Endothelial cell of umbilical vein (primary cell): ENCODE results near the gene CCDC40. TPM values are rescaled to one million over a fixed set of nuclear protein-coding genes. Genes with fewer than 3 reads are reported as not detected.

Experiments
- BruUV-seq: library from RNA; stranded (reverse); fragments of 400-500 nt; replicated peaks from 2 replicates; lab custom pipeline; 2021; lab: Mats Ljungman, UMichigan
- CTCF ChIA-PET: fragments of 300-600, 350-600 bp; sonication (Branson Sonifier 250); formaldehyde crosslinking; loops from one replicate; lab custom pipeline; 2021; ENCODE audit warnings: antibody characterized with exemption, inconsistent platforms; lab: Charles Lee
- POLR2A ChIA-PET: fragments of 300-600, 350-600 bp; sonication (Branson Sonifier 250); formaldehyde crosslinking; loops from one replicate; lab custom pipeline; 2021; ENCODE audit warnings: antibody characterized with exemption, inconsistent platforms; lab: Charles Lee
- DNase-seq: peaks from one replicate; pipeline ENCODE4 v3.0.0-alpha.2; 2011; ENCODE audit warnings: low read depth, low spot score
- FAIRE-seq: peaks from 2 replicates; lab custom pipeline; 2011; peaks lifted over from hg19 to GRCh38; lab: Jason Lieb, UNC
- H2AFZ ChIP-seq: 2 replicates; pipeline ENCODE4 v1.6.0; 2012; ENCODE audit warnings: low read depth, low read length, control low read depth, inconsistent platforms
- H3K27ac ChIP-seq: 2 replicates; pipeline ENCODE4 v1.5.1; 2011; ENCODE audit warnings: low read depth, mild to moderate bottlenecking, control low read depth, low read length, moderate library complexity; ENCODE audit not compliant: insufficient read depth
- H3K27me3 ChIP-seq, 2 experiments: 2 replicates each; pipeline versions ENCODE4 v1.6.0 to v1.6.1; 2011; ENCODE audit warnings: low read length in 2 of 2, mixed read lengths in 1 of 2; ENCODE audit not compliant: control insufficient read depth in 2 of 2, insufficient read depth in 2 of 2
- H3K36me3 ChIP-seq, 2 experiments: 2 replicates in 1 of 2; 3 replicates in 1 of 2; pipeline ENCODE4 v1.5.1; 2011; ENCODE audit warnings: low read length in 2 of 2, mild to moderate bottlenecking in 1 of 2, moderate library complexity in 1 of 2; ENCODE audit not compliant: control insufficient read depth in 2 of 2, insufficient read depth in 2 of 2; ENCODE audit errors: extremely low read depth in 1 of 2
- H3K4me1 ChIP-seq: 3 replicates; pipeline ENCODE4 v1.5.1; 2011; ENCODE audit warnings: mild to moderate bottlenecking, low read length; ENCODE audit not compliant: control insufficient read depth, insufficient read depth; ENCODE audit errors: extremely low read depth
- H3K4me2 ChIP-seq: 2 replicates; pipeline ENCODE4 v1.6.1; 2011; ENCODE audit warnings: low read length, control low read depth, mixed read lengths; ENCODE audit not compliant: insufficient read depth
- H3K4me3 ChIP-seq, 3 experiments: fragments of 200-600 bp in 1 of 3; sonication (generic), shearing (Covaris generic) in 1 of 3; replicated peaks in 1 of 3; 2 replicates each; pipeline ENCODE4 v1.5.1; 2011 to 2016; ENCODE audit warnings: control low read depth in 3 of 3, low read length in 3 of 3, mild to moderate bottlenecking in 2 of 3, inconsistent platforms in 1 of 3, low read depth in 1 of 3, moderate library complexity in 1 of 3; ENCODE audit not compliant: insufficient read depth in 1 of 3
- H3K79me2 ChIP-seq: 2 replicates; pipeline ENCODE4 v1.6.0; 2012; ENCODE audit warnings: low read length, inconsistent platforms; ENCODE audit not compliant: control insufficient read depth, insufficient read depth
- H3K9ac ChIP-seq: replicated peaks from 2 replicates; pipeline ENCODE3; 2011; ENCODE audit warnings: low read length, control low read depth; ENCODE audit not compliant: insufficient read depth; ENCODE audit errors: extremely low read depth
- H3K9me1 ChIP-seq: replicated peaks from 3 replicates; pipeline ENCODE4 v1.6.0; 2011; ENCODE audit warnings: mild to moderate bottlenecking, low read length; ENCODE audit not compliant: control insufficient read depth, insufficient read depth; ENCODE audit errors: extremely low read depth
- H3K9me3 ChIP-seq: replicated peaks from 2 replicates; pipeline ENCODE4 v1.5.1; 2012; ENCODE audit warnings: low read length, inconsistent platforms; ENCODE audit not compliant: control insufficient read depth, insufficient read depth
- H4K20me1 ChIP-seq: replicated peaks from 2 replicates; pipeline ENCODE3; 2011; ENCODE audit warnings: mild to moderate bottlenecking, low read length; ENCODE audit not compliant: control insufficient read depth, insufficient read depth; ENCODE audit errors: extremely low read depth
- EZH2 ChIP-seq: IDR thresholded peaks from 2 replicates; pipeline ENCODE4 v1.6.1; 2012; ENCODE audit warnings: borderline replicate concordance, low read depth, mild to moderate bottlenecking, moderate library complexity, low read length, inconsistent platforms; ENCODE audit not compliant: severe bottlenecking
- GATA2 ChIP-seq: IDR thresholded peaks from 2 replicates; pipeline ENCODE4 v1.7.0; 2011; ENCODE audit warnings: low read depth, mild to moderate bottlenecking, moderate library complexity, mixed read lengths, low read length; ENCODE audit not compliant: insufficient read length, insufficient read depth
- POLR2A ChIP-seq: IDR thresholded peaks from 2 replicates; pipeline ENCODE4 v1.6.1; 2012; ENCODE audit warnings: low read depth, mild to moderate bottlenecking, control low read depth, low read length
- dilution Hi-C: fragments of 300-500 bp; cut with MboI; formaldehyde crosslinking; loops from one replicate; pipeline ENCODE4 v1.15.0; 2019; ENCODE audit warnings: low sequenced_read_pairs; ENCODE audit not compliant: extremely low pct_ligation_motif_present
- intact Hi-C: fragments of 100-400 bp; cut with micrococcal nuclease; formaldehyde crosslinking; loops from one replicate; pipeline ENCODE4 v1.10.0; 2022
- polyA plus RNA-seq, 4 experiments: library from polyadenylated mRNA; depleted of rRNA in 3 of 4; stranded (reverse) in 3 of 4; unstranded in 1 of 4; fragments of >200 nt; gene quantifications; 2 replicates each; pipeline versions ENCODE4 v1.2.1 to v1.2.3, GENCODE V29; 2011 to 2012; ENCODE audit warnings: missing spikeins in 1 of 4
- total RNA-seq: library from RNA; stranded (reverse); gene quantifications from 2 replicates; pipeline ENCODE4 v1.2.3, GENCODE V29; 2021
- TF ChIP-seq, protein P1 (sequence below): IDR thresholded peaks from 2 replicates; pipeline ENCODE4 v1.6.1; 2011; ENCODE audit not compliant: insufficient read depth, insufficient read length
- TF ChIP-seq, protein P2 (sequence below), 2 donors: IDR thresholded peaks; 1 replicate in 1 of 2; 2 replicates in 1 of 2; pipeline ENCODE4 v1.5.1; 2011; ENCODE audit warnings: low read length in 2 of 2, mild to moderate bottlenecking in 2 of 2, moderate library complexity in 2 of 2, control low read depth in 1 of 2, inconsistent platforms in 1 of 2, low read depth in 1 of 2; ENCODE audit not compliant: insufficient read depth in 1 of 2; ENCODE audit errors: extremely low read depth in 1 of 2

The CCDC40 gene
- total and polyA plus RNA-seq, 2 donors (not counting 3 experiments of a cell fraction or from before 2014, with no cell fraction given), result 1.4 to 5.5 TPM

GRCh38 chr17:80124351-80124981 is 88.0 kb downstream of the CCDC40 start:
- no peak for FAIRE-seq
- no peaks in the 10 kb centered on the region for H3K36me3 ChIP-seq
- no TSS peak for BruUV-seq
- ChIA-PET POLR2A (no interaction called here), CTCF (interaction anchor here (0.7 to 2.3 kb wide), 23 partner anchors 8 to 335 kb away, joined by 3 to 70 read pairs (median 4); partner anchors contain the start of genes EIF4A3 and GAA)
- H3K9me3 ChIP-seq, result no peaks in the 10 kb centered on the region
- TF ChIP-seq POLR2A, result no peak
- no peak for TF ChIP-seq GATA2
- TF ChIP-seq, protein P1, sequence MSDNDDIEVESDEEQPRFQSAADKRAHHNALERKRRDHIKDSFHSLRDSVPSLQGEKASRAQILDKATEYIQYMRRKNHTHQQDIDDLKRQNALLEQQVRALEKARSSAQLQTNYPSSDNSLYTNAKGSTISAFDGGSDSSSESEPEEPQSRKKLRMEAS, result no peak
- TF ChIP-seq, protein P2, sequence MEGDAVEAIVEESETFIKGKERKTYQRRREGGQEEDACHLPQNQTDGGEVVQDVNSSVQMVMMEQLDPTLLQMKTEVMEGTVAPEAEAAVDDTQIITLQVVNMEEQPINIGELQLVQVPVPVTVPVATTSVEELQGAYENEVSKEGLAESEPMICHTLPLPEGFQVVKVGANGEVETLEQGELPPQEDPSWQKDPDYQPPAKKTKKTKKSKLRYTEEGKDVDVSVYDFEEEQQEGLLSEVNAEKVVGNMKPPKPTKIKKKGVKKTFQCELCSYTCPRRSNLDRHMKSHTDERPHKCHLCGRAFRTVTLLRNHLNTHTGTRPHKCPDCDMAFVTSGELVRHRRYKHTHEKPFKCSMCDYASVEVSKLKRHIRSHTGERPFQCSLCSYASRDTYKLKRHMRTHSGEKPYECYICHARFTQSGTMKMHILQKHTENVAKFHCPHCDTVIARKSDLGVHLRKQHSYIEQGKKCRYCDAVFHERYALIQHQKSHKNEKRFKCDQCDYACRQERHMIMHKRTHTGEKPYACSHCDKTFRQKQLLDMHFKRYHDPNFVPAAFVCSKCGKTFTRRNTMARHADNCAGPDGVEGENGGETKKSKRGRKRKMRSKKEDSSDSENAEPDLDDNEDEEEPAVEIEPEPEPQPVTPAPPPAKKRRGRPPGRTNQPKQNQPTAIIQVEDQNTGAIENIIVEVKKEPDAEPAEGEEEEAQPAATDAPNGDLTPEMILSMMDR (IDR thresholded peaks at IDR 0.05; ENCODE audit: extremely low read depth in 1 of 2, insufficient read depth in 1 of 2, low read depth in 1 of 2, low read length in 2 of 2), result peak; percentile 25 to 66
- no peak for TF ChIP-seq EZH2
- H3K4me3 ChIP-seq, result no peak overlapping the region
- H3K27me3 ChIP-seq, result peaks cover 18 to 19% of the 10 kb centered on the region in 2 experiments
- peak; percentile 23 for DNase-seq
- dilution Hi-C loops (no loop called here), intact Hi-C loops (loop anchor here (1.0 to 5.0 kb wide), 2 partner anchors 42 to 117 kb away; no protein-coding TSS in a partner anchor)
- no peak overlapping the region for H3K4me2 ChIP-seq
- no peaks in the 10 kb centered on the region for H3K79me2 ChIP-seq
- no peaks in the 10 kb centered on the region for H3K4me1 ChIP-seq
- H3K27ac ChIP-seq, result no peak overlapping the region
- no peaks in the 10 kb centered on the region for H4K20me1 ChIP-seq
- H3K9ac ChIP-seq, result no peak overlapping the region
- no peak overlapping the region for H2AFZ ChIP-seq
- H3K9me1 ChIP-seq, result no peaks in the 10 kb centered on the region
